ENCODE results near the gene ELMO1.
A peak's percentile ranks its signal among the peaks of the same experiment; 100 is the strongest.

Gene ELMO1

GRCh38 chr7:36916116-36916515 lies 532.5 kb downstream of the ELMO1 start:
- Mint-ChIP-seq H3K27me3 (no peaks in the 10 kb centered on the region), H3K4me3 (no peak overlapping the region), H3K36me3 (ENCODE audit: insufficient read depth) (peaks cover 4% of the 10 kb centered on the region), H3K9me3 (no peaks in the 10 kb centered on the region), H3K27ac (no peak overlapping the region), H3K4me1 (ENCODE audit: low read depth in 2 of 2) (peaks cover 21 to 22% of the 10 kb centered on the region in 2 donors)
- DNase-seq: no peak
- ATAC-seq (replicated peaks): no peak

- peaks cover 0 to 2% of the 10 kb centered on the region in 2 donors for H3K9me3 Mint-ChIP-seq
- no peak for ATAC-seq (replicated peaks)
- H3K27me3 Mint-ChIP-seq: no peaks in the 10 kb centered on the region
- H3K27ac Mint-ChIP-seq: no peak overlapping the region
- H3K4me3 Mint-ChIP-seq: no peak overlapping the region
- H3K4me1 Mint-ChIP-seq (ENCODE audit: low read depth in 2 of 2): peaks cover 25 to 27% of the 10 kb centered on the region in 2 donors
- H3K36me3 Mint-ChIP-seq (ENCODE audit: insufficient read depth): peaks cover 7% of the 10 kb centered on the region
- no peak for DNase-seq
These were observed 536.9 kb downstream of the ELMO1 start for GRCh38 chr7:36911788-36912187.

- Mint-ChIP-seq H3K27ac (no peak overlapping the region), H3K27me3 (no peaks in the 10 kb centered on the region), H3K9me3 (peaks cover 0 to 2% of the 10 kb centered on the region in 2 donors), H3K4me3 (no peak overlapping the region), H3K36me3 (ENCODE audit: insufficient read depth) (peaks cover 7% of the 10 kb centered on the region), H3K4me1 (ENCODE audit: low read depth in 2 of 2) (peaks cover 26 to 28% of the 10 kb centered on the region in 2 donors)
- ATAC-seq (replicated peaks): no peak
- DNase-seq: no peak
These were observed 537.8 kb downstream of the ELMO1 start for GRCh38 chr7:36910859-36911258.

- H3K27ac Mint-ChIP-seq: no peak overlapping the region
- H3K4me1 Mint-ChIP-seq (ENCODE audit: low read depth in 2 of 2): peaks cover 22 to 27% of the 10 kb centered on the region in 2 donors
- no peaks in the 10 kb centered on the region for H3K27me3 Mint-ChIP-seq
- no peak overlapping the region for H3K4me3 Mint-ChIP-seq
- H3K9me3 Mint-ChIP-seq: peaks cover 0 to 2% of the 10 kb centered on the region in 2 donors
- ATAC-seq (replicated peaks) (no peak), DNase-seq (no peak)
- H3K36me3 Mint-ChIP-seq (ENCODE audit: insufficient read depth): peaks cover 7% of the 10 kb centered on the region
These were observed 538.3 kb downstream of the ELMO1 start for GRCh38 chr7:36910401-36910800.

GRCh38 chr7:36906956-36907635 lies 541.6 kb downstream of the ELMO1 start:
- Mint-ChIP-seq H3K27me3 (no peaks in the 10 kb centered on the region), H3K4me1 (ENCODE audit: low read depth in 2 of 2) (peaks cover 15 to 27% of the 10 kb centered on the region in 2 donors), H3K27ac (no peak overlapping the region), H3K36me3 (ENCODE audit: insufficient read depth) (peaks cover 4% of the 10 kb centered on the region), H3K4me3 (no peak overlapping the region), H3K9me3 (peaks cover 2 to 11% of the 10 kb centered on the region in 2 donors)
- DNase-seq (no peak), ATAC-seq (replicated peaks) (no peak)

- Mint-ChIP-seq H3K27me3 (no peaks in the 10 kb centered on the region), H3K27ac (no peak overlapping the region), H3K4me3 (no peak overlapping the region), H3K36me3 (ENCODE audit: insufficient read depth) (peaks cover 4% of the 10 kb centered on the region), H3K9me3 (peaks cover 2 to 11% of the 10 kb centered on the region in 2 donors), H3K4me1 (ENCODE audit: low read depth in 2 of 2) (peaks cover 19 to 24% of the 10 kb centered on the region in 2 donors)
- DNase-seq (no peak), ATAC-seq (replicated peaks) (no peak)
These were observed 542.2 kb downstream of the ELMO1 start for GRCh38 chr7:36906448-36906847.

GRCh38 chr7:36905841-36906240 lies 542.8 kb downstream of the ELMO1 start:
- H3K4me3 Mint-ChIP-seq: no peak overlapping the region
- peak overlapping the region in 1 of 2 donors; percentile 16 for H3K27ac Mint-ChIP-seq
- peaks cover 19 to 27% of the 10 kb centered on the region in 2 donors for H3K4me1 Mint-ChIP-seq (ENCODE audit: low read depth in 2 of 2)
- H3K27me3 Mint-ChIP-seq: no peaks in the 10 kb centered on the region
- peaks cover 4% of the 10 kb centered on the region for H3K36me3 Mint-ChIP-seq (ENCODE audit: insufficient read depth)
- DNase-seq: no peak
- ATAC-seq (replicated peaks): no peak
- peaks cover 2 to 11% of the 10 kb centered on the region in 2 donors for H3K9me3 Mint-ChIP-seq

GRCh38 chr7:36904802-36905201 lies 543.9 kb downstream of the ELMO1 start:
- DNase-seq (no peak), ATAC-seq (replicated peaks) (no peak)
- Mint-ChIP-seq H3K27me3 (no peaks in the 10 kb centered on the region), H3K4me3 (no peak overlapping the region), H3K36me3 (ENCODE audit: insufficient read depth) (peaks cover 4% of the 10 kb centered on the region), H3K4me1 (ENCODE audit: low read depth in 2 of 2) (peaks cover 19 to 25% of the 10 kb centered on the region in 2 donors), H3K9me3 (peaks cover 0 to 11% of the 10 kb centered on the region in 2 donors), H3K27ac (peak overlapping the region in 1 of 2 donors; percentile 35)

GRCh38 chr7:36904101-36904500 lies 544.6 kb downstream of the ELMO1 start:
- DNase-seq (no peak), ATAC-seq (replicated peaks) (no peak)
- peaks cover 4% of the 10 kb centered on the region for H3K36me3 Mint-ChIP-seq (ENCODE audit: insufficient read depth)
- H3K9me3 Mint-ChIP-seq: peaks cover 0 to 11% of the 10 kb centered on the region in 2 donors
- no peak overlapping the region for H3K4me3 Mint-ChIP-seq
- H3K4me1 Mint-ChIP-seq (ENCODE audit: low read depth in 2 of 2): peaks cover 19 to 25% of the 10 kb centered on the region in 2 donors
- peak overlapping the region; percentile 13 to 36 for H3K27ac Mint-ChIP-seq
- no peaks in the 10 kb centered on the region for H3K27me3 Mint-ChIP-seq

GRCh38 chr7:36900988-36901710 lies 547.5 kb downstream of the ELMO1 start:
- Mint-ChIP-seq H3K36me3 (ENCODE audit: insufficient read depth) (no peaks in the 10 kb centered on the region), H3K4me1 (ENCODE audit: low read depth in 2 of 2) (peaks cover 29 to 30% of the 10 kb centered on the region in 2 donors), H3K4me3 (no peak overlapping the region), H3K9me3 (peaks cover 0 to 11% of the 10 kb centered on the region in 2 donors), H3K27ac (peak overlapping the region in 1 of 2 donors; percentile 70), H3K27me3 (no peaks in the 10 kb centered on the region)
- DNase-seq: no peak
- no peak for ATAC-seq (replicated peaks)

GRCh38 chr7:36898186-36898585 lies 550.5 kb downstream of the ELMO1 start:
- no peak overlapping the region for H3K27ac Mint-ChIP-seq
- DNase-seq: no peak
- no peak overlapping the region for H3K4me3 Mint-ChIP-seq
- H3K9me3 Mint-ChIP-seq: peaks cover 0 to 8% of the 10 kb centered on the region in 2 donors
- H3K36me3 Mint-ChIP-seq (ENCODE audit: insufficient read depth): peaks cover 7% of the 10 kb centered on the region
- peaks cover 34 to 38% of the 10 kb centered on the region in 2 donors for H3K4me1 Mint-ChIP-seq (ENCODE audit: low read depth in 2 of 2)
- H3K27me3 Mint-ChIP-seq: no peaks in the 10 kb centered on the region
- ATAC-seq (replicated peaks): no peak

- ATAC-seq (replicated peaks): no peak
- DNase-seq: no peak
- Mint-ChIP-seq H3K9me3 (no peaks in the 10 kb centered on the region), H3K27ac (peak overlapping the region in 1 of 2 donors; percentile 67), H3K4me3 (no peak overlapping the region), H3K36me3 (ENCODE audit: insufficient read depth) (peaks cover 7% of the 10 kb centered on the region), H3K27me3 (no peaks in the 10 kb centered on the region), H3K4me1 (ENCODE audit: low read depth in 2 of 2) (peaks cover 29% of the 10 kb centered on the region in 2 donors)
These were observed 551.6 kb downstream of the ELMO1 start for GRCh38 chr7:36896956-36897590.

- Mint-ChIP-seq H3K9me3 (no peaks in the 10 kb centered on the region), H3K27me3 (no peaks in the 10 kb centered on the region), H3K4me1 (ENCODE audit: low read depth in 2 of 2) (peaks cover 25 to 27% of the 10 kb centered on the region in 2 donors), H3K27ac (peak overlapping the region in 1 of 2 donors; percentile 67), H3K4me3 (no peak overlapping the region), H3K36me3 (ENCODE audit: insufficient read depth) (peaks cover 7% of the 10 kb centered on the region)
- DNase-seq: no peak
- no peak for ATAC-seq (replicated peaks)
These were observed 552.2 kb downstream of the ELMO1 start for GRCh38 chr7:36896418-36896817.

All from effector memory CD8-positive, alpha-beta T cell (primary cell).